Activated naive CD4-positive, alpha-beta T cell treated with Interleukin-2 at 50 U/mL for 16 hours (primary cell): ENCODE data around the gene DCTN1.
A peak's percentile ranks its signal among the peaks of the same experiment; 100 is the strongest.
"Not testable (repeated sequence)": the region's sequence is repeated elsewhere in the genome, so short reads cannot be mapped to it uniquely, and the experiment has no call there.

Experiments
- DNase-seq: peaks from one replicate; pipeline ENCODE4 v3.0.0-alpha.2; 2020

Gene DCTN1

DNA sequence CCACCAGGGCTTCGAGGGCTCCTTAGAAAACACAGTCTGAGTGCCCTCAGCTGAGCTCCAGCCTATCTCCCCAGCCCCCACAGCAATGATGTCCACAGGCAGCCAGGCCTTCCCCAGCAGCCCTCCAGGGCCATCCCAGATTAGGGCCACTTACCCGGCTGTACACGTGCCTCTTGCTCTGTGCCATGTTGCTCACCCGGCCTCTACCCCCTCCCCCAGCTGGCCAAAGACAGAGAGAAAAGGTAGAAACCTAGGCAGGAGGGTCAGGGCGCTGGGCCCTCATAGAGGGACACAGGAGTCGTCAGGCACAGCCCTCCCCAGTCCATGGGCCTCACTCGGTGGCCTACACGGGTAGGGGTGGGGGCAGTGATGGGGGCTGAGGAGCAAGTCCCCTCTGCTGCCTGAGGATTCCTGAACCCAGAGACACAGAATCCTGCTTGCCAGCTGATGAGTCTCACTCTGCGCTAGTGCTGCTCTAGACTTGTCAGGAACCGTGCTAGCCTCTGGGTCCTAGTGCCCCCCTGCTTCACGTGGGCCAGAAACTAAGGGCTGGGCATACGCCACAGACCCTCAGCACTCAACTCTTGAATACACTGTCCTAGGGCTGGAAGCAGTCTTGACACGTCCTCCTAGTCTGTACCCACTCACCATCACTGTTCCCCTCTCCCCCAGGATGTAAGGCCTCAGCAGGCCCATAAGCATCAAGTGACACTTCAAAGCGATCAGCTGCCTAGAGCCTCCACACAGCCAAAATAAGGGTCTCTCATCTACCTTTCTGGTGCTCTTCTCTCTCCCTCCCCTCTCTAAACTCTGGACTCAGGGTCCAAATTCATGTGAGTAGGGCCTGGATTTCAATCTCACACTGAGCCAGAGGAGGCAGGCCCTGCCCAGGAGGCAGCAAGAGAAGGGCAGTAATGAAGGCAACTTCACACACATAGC, at the start of gene DCTN1:
TSS of gene DCTN1 (minus strand) at position 461 of the 939 bp plus-strand sequence. CDS start at position 187, 274 bp downstream.
- peak; percentile 12 for DNase-seq

DNA sequence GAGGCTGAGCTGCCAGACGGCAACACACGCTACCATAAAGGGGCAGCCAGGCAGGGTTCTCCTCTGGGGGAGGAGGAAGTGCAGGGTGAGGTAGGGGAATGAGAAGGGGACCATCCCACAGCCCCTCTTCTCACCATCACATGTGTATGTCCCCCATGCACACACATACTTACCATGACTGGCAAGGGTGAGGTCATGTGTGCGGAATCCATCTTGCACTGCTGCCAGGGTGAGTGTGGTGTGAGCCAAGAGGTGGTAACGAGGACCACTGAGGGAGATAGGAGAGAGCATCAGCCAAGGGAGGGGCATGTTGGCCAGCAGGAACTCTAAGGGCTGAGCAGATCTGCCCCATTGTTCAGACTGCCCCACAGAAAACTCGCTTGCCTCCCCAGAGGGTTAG, 48.6 kb upstream of the DCTN1 start:
- no peak for DNase-seq

DNA sequence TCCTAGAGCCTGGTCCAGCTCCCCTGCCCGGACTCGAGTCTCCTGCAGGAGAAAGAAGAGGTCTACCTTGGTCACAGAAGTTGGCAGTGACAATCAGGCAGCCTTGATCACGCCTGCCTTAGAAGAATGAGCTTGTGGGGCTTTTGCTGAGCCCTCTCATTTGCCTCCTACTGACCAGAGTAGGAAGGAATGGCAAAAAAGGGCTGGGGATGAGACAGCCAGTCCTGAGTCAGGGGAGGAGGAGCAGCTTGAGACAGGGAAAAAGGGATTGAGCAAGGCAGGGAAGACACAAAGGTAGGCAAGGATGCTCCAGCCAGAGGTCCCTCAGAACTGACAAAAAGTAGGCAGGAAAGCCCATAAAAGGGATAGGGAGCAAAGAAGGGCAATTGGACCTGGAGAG, 47.4 kb upstream of the DCTN1 start:
- no peak for DNase-seq

DNA sequence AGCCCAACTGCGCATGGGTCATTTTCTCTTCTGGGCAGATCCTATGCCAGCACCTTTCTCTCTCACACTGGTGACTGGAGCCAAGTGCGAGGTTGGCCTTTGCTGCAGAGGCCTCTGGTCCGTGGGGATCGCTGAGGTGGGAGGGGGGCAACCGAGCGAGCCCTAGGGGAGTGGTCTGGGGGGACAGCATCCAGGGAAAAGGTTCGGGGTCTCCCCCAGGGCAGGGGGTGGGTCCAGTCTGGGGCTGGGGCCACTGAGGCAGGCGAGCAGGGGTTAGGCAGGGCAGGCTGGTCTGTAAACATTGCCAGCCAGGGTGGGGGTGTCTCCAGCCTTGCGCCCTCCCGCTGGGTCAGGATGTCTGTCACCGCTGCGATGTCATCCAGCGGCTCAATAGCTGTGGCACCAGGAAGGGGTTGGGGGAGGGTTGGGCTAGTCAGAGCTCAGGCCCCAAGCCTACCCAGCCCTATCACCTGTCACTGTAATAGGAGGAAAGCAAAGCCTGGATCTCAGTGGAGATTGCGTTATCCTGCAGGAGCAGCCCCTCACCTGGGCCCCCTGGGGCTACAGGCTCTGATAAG, 46.2 kb upstream of the DCTN1 start:
- DNase-seq = no peak

DNA sequence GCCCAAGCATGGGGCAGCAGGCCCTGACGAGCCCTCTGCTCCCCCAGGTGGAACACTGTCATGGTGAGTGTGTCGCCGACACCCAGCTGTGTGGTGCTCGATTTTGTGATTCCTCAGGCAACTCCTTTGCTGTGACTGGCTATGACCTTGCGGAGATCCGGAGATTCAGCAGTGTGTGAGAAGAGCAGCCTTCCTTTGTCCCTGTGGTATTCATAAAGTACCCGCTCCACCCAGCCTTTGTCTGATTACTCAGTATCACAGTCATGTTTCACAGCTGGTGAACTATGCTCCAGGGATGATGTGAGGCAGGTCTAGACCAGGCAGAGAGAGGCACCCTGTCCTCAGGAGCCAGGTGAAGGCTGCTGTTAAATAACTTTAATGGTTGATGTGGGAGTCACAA, 45.4 kb upstream of the DCTN1 start:
- DNase-seq = no peak

DNA sequence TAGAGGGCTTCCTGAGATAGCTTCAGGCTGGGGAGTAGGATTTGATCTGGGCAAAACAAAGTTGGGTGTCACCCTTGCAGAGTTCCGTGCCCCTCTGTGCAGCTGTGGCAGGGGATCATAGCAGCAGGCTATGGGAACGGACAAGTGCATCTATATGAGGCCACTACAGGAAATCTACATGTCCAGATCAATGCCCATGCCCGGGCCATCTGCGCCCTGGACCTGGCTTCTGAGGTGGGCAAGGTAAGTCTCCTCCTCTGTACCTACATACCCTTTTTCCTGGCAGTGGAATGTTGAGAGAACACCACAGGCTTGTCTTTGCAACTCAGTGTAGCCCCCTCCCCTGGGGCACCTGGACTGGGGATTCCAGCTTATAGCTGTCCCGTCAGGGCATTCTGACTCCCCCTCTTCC, 44.9 kb upstream of the DCTN1 start:
- no peak for DNase-seq

DNA sequence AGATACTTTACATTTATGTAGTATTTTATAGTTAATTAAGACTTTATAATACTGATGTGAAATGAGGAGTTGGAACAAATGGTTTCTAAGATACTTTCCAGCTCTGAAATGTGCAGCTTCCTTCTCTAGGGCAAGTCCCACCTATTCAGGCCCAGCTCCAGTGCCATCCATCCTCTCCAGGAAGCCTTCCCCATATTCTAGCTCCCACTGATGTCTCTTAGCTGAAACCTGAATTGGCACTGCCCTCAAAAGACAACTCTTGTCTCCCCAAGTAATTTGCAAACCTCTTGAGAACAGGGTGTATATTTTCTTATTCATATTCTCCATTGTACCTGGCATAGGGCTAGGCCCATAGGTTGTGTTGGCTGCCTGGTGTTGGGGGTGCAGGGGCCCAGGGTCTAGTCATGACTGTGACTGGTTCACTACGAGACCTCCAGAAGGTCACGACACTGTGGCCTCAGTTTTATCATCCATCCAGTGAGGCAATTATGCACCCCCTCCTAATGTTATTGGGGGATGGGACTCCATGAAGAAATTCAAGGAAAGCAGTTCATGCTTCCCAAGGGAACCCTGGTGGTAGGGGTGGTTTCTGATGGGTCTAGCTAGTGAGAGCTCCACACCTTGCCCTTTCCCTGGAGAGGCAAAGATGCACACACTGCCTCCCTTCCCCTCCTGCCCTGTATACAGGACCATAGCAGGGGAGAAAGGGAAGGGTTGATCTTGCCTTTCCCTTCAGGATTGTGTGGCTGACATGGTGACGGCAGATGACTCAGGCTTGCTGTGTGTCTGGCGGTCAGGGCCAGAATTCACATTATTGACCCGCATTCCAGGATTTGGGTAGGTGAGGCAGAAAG, 44.3 kb upstream of the DCTN1 start:
- DNase-seq = no peak

DNA sequence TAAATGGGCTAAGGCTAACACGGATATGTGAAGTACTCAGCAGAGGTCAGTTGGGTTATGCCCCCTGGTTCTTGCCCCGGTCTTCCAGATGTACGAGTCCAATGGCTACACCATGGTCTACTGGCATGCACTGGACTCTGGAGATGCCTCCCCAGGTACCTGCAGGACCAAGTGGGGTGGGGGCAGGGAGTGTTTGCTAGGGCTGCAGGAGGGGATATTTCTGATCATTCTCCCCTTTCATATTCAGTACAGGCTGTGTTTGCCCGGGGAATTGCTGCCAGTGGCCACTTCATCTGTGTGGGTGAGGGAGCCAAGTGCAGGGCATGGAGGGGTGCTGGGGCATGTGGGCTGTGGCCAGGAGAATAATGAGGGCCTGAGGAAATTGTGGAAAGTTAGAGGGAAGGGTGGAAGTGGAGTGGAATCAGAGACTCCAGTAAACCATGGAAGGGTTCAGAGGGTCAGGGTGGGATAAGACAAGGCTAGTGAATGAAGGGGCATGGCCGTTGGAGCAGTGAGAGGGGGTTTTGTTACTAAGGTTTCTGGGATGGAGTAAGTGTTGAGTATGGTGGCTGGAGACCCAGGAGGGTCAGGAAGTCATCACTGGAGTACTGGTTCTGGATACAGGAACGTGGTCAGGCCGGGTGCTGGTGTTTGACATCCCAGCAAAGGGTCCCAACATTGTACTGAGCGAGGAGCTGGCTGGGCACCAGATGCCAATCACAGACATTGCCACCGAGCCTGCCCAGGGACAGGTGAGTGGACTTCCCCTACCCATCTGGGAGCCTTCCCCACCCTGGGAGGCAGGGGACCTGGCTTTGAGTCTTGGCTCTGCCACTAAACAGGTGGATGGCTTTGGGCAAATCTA, 43.4 kb upstream of the DCTN1 start:
- DNase-seq = no peak

DNA sequence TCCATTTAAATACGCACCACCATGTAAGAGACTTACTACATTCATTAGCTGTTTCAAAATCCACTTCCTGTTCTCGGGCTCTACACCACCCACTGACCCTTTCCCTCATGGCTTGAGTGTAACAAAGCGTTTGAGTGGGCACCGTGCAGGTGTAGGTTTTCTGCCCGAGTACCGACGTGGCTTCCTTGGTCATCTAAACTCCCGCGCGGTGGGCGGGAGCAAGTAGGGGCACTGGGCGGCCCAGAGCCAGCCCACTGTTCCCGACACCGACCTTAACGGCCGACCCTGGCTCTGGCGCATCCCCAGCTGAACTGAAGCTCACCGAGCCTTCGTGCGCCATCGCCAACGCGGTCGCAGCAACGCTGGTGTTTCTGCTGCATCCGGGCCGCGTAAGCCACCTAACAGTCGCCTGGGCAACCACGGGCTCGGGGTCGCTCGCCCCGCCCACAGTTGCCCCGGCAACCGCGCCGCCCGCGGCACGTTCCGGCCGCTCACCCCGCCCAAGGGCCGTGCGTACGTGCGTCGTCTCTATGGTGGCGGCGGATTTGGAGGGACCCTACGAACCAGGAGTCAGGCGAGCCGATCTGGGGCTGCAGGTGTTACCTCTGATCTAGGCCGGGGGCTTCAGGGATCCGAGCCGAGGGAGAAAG, 41.2 kb upstream of the DCTN1 start, which contains the start of the genes C2orf81 and WDR54:
TSS of gene C2orf81 (minus strand) at position 399 of the 650 bp plus-strand sequence. CDS start at position 340, 59 bp downstream.
TSS of gene WDR54 (plus strand) at position 510 of the 650 bp plus-strand sequence. CDS start 424 bp downstream, outside the sequence.
- DNase-seq = peak; percentile 94

DNA sequence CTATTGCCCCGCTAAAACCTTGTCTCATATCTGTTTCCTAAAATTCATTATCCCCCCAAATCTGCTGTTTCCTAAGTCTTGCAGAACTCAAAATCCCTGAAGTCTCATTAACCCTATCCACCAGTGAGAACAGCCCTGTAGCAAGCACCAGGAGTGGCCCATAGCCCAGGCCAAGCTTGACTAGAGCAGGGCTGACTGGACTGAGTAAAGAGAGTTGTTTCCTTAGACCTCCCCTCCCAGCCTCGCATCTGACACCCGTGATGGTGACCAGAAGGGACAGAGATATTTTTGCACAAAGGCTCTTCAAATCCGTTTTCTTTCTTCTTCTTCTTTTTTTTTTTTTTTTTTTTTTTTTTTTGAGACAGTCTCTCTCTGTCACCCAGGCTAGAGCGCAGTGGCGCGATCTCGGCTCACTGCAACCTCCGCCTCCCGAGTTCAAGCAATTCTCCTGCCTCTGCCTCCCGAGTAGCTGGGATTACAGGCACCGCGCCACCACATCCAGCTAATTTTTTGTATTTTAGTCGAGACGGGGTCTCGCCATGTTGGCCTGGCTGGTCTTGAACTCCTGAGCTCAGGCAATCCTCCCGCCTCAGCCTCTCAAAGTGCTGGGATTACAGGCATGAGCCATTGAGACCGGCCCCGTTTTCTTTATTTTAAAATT, 40.5 kb upstream of the DCTN1 start:
- not testable (repeated sequence) for DNase-seq

DNA sequence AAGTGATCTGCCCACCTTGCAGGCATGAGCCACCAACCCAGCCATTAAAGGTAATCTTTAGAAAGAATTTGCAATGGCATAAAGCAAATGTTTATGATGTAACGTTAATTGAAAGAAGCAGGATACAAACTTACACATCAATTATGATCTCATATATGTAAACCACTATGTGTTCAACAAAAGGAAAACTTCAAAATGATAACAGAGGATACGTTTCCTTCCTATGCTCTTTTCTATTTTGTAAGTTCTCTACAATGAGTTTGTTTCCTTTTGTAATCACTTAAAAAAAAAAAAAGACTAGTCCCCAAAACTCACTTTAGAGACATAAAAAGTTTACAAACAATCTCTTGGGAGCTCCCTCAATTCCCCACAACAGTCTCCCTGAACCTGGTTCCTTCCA, 39.9 kb upstream of the DCTN1 start:
- no peak for DNase-seq

DNA sequence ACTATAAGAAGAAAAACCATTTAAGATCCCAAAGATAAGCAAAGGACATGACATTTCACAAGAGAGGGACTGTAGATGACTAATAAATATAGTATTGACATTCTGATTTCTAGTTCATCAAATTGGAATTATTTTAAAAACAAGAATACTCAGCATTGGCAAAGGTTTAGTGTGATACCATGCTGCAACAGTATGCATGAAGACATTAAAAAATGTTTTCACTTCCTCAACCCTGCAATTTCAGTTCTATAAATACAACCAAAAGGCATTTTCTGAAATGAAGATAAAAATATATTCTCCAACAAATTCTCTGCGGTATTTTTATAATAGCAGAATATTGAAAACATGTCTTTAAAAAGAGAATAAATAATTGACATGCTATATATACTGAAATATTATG, 39.2 kb upstream of the DCTN1 start:
- no peak for DNase-seq

DNA sequence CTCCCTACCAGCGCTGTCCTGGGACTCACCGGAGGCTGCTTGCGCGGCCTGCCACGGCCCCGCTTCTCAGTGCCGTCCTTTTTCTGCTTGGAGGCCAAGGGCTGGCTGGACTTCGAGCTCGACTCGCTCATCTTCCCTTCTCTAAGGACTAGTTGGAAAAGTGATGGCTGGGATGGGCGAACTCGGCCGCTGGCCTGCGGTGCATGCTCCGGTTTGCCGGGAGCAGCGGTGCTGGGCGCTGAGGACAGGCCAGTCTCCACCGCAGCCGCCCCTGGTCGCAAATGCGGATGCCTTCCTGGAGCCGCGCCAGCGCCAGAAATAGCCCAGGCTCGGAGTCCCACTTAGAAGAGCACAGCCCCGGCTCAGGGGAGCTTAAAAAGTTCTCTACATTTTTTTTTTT, 38.2 kb upstream of the DCTN1 start:
- no peak for DNase-seq

DNA sequence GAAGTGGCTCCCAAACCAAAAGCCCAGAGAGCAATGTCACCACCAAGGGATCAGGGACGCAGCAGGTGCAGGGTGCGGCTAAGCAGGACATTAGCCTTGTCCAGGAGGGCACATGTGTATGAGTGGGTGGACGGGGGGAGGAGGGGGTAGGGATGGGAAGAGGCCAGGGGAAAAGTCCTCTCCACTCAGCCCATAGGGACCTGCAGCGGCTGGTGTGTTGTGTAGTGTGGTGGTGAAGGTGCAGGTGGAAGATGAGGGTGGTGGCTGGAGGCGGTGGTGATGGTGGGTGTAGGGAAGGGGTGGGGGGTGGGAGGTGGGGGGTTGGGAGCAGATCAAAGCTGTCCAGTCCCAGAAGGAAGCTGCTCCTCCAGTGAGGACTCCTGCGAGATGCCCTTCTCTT, 37.7 kb upstream of the DCTN1 start:
- DNase-seq = no peak

DNA sequence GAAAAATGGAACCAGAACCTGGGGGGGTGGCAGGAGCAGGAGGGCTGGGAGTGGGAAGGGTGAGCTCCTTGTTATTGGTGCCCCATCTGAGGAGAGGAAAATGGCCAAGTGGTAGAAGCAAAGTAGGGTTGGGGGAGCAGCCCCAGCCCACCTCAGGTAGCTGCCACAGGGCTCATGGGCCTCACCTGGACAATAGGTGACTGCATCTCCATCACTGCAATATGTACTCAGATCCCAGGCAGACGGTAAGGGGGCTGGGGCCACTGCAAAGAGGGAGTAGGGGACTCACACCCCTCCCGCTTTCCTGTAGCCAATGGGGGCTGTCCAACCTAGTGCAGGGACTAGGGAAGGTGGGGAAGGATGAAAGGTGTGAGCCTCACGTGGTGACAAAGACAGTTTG, 37.1 kb upstream of the DCTN1 start:
- DNase-seq = no peak

DNA sequence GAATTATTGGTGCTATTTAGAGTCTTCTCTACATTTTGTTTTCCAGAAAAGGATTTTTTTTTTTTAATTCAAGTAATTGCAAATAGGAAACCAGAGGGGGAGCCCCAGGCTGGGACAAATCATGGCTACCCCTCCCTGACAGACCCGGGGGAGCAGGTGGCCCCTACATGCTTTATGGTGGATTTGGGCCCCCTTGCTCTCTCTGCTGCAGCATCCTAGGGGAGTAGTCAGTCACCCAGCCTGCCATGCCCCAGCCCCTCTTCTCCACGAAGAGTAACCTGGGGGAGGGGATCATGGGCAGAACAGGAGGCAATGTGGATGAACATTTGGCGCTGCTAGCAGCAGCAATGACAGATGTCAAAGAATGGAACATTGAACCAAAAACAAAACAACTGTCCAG, 36.7 kb upstream of the DCTN1 start:
- no peak for DNase-seq

DNA sequence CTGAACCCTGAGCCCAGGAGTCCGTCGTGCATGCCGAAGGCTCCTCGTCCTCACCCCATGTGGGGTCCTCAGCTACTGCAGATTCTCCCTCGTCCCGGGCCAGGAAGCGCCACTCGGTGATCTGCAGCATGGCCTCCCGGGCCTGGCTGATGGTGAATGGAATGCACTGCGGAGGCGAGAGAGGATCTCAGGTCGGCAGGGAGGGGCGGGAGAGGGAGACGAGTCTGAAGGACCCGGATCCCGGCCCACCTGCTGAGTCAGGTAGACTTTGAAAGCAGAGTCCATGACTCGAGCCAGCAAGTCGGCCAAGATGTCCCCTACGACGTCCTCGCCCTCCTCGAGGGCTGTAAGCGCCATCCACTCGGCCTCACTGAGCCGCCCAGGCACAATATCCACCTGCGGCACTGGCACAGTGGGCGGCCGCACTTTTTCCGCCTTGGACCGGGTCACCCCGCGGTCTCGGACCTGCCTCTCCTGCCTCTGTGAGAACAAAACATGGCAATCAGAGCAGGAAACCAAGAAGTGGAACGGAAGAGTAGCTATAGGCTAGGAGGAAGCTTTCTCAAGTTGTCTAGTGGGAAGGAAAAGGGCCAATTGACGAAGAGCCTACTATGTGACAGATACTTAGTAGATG, 35.8 kb upstream of the DCTN1 start:
- no peak for DNase-seq

DNA sequence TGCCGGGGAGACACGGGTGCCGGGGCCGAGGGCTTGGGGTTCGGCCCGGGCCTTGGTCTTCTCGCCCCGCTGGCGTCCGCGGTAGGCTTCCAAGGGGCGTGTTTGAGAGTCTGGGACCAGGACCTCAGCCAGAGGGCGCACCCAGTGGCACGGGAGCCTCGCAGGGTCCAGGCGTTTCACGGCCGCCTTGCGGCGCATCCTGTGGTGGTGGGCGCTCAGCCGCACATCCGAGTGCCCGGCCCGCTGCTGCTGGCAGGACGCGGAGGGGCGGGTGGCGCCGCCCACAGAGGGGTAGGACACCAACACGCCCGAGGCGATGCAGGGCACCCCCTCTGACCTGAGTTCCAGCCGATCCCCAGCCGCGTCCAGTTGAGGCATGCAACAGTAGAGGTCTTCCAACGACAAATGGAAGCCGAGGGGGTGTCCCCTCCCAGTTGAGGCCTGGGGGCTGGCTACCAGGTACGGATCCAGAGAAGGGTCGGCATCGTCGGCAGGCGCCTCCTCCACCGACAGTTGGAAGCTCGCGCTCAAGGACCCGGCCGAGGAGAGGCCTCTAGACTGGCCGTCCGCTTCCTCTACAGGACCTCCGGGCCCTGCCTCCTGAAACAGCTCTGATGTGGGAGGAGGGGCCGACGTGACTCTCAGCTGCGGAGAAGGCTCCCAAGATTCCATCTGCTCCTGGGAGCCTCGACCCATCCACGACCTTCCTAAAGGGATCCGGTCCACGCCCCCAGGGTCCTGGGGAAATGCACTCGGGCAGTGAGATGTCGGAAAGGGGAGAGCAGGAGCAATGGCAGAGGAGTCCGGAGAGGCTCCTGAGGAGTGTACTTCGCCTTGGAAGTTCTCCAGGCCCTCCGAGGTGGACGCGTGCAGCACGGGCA, 35.0 kb upstream of the DCTN1 start:
- DNase-seq = no peak

DNA sequence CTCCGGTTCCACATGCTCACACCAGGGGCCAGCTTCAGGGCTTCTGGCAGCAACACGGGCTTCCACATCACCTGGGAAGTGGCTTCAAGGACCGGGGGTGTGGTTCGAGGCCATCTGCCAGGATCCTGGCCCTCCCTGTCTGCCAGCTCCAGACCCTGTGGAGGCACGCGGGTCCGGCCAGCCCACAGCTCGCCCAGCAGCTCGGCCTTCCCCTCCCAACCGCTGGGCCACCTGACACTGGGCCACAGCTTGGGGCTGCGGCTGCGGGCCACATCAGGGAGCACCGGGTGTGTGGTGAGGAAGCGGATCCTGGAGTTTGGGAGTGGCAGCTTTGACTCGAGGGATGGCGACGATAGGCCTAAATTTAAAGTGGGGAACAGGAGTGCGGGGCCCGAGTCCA, 34.3 kb upstream of the DCTN1 start:
- DNase-seq = no peak
